K562 (cell line): ENCODE results near the gene SEZ6. TPM values are rescaled to one million over a fixed set of nuclear protein-coding genes. Genes with fewer than 3 reads are reported as not detected.
A peak's percentile ranks its signal among the peaks of the same experiment; 100 is the strongest.

ENCODE experiments used
- CHD4 ChIP-seq: fragments of 200-600 bp; sonication (generic); IDR thresholded peaks from 3 replicates; pipeline ENCODE4 v1.6.1; 2012; ENCODE audit warnings: low read depth, mild to moderate bottlenecking, mixed read lengths, low read length, inconsistent platforms; ENCODE audit not compliant: insufficient read depth, insufficient replicate concordance, poor library complexity, severe bottlenecking
- COPS2 ChIP-seq: fragments of 450-650 bp; conservative IDR thresholded peaks from 2 replicates; pipeline ENCODE4 v1.6.1; 2016; ENCODE audit warnings: mild to moderate bottlenecking, moderate library complexity
- DPF2 ChIP-seq: fragments of 450-650 bp; IDR thresholded peaks from 2 replicates; pipeline ENCODE4 v1.6.1; 2016
- FOXJ2 ChIP-seq: fragments of 200-800 bp; sonication (Bioruptor generic); IDR thresholded peaks from 2 replicates; pipeline ENCODE4 v1.6.1; 2016; ENCODE audit warnings: missing genetic modification characterization, missing compliant biosample characterization
- MAFF ChIP-seq: IDR thresholded peaks from 2 replicates; pipeline ENCODE4 v1.6.1; 2012; ENCODE audit warnings: low read length, improper control_type of control experiment
- NR2F6 ChIP-seq: fragments of 450-650 bp; formaldehyde crosslinking; IDR thresholded peaks from 2 replicates; pipeline ENCODE4 v1.4.0; 2020; ENCODE audit warnings: mild to moderate bottlenecking
- PTTG1 ChIP-seq: fragments of 450-650 bp; IDR thresholded peaks from 2 replicates; pipeline ENCODE4 v1.6.1; 2016; ENCODE audit warnings: low read depth, mild to moderate bottlenecking, missing genetic modification characterization, missing compliant biosample characterization
- RCOR1 ChIP-seq, 2 experiments: IDR thresholded peaks; 2 replicates each; pipeline ENCODE4 v1.6.1; 2012; ENCODE audit warnings: low read depth in 2 of 2, low read length in 2 of 2, borderline replicate concordance in 1 of 2, improper control_type of control experiment in 1 of 2
- ZNF121 ChIP-seq: sonication (generic); formaldehyde crosslinking; conservative IDR thresholded peaks from 2 replicates; pipeline ENCODE4 v1.8.0; 2022; ENCODE audit warnings: missing genetic modification reagents
- ZNF134 ChIP-seq: fragments of 250-450 bp; sonication (Bioruptor Pico); conservative IDR thresholded peaks from 2 replicates; pipeline ENCODE4 v1.4.0; 2020
- ZNF586 ChIP-seq: fragments of 450-650 bp; formaldehyde crosslinking; conservative IDR thresholded peaks from 2 replicates; pipeline ENCODE4 v1.4.0; 2020; ENCODE audit warnings: mild to moderate bottlenecking, moderate library complexity
- ZNF695 ChIP-seq: fragments of 450-650 bp; formaldehyde crosslinking; IDR thresholded peaks from 2 replicates; pipeline ENCODE4 v1.4.0; 2020; ENCODE audit warnings: mild to moderate bottlenecking, moderate library complexity
- polyA plus RNA-seq, 8 experiments: library from polyadenylated mRNA; depleted of rRNA in 4 of 8; stranded (reverse) in 5 of 8; unstranded in 3 of 8; fragments of >200 nt; fragmentation: Nextera tagmentation in 2 of 8; fragmentation: Illumina TruSeq in 1 of 8; extraction: Ambion mirVana in 2 of 8; extraction: Trizol in 1 of 8; gene quantifications; 2 replicates each; pipeline versions ENCODE4 v1.2.1 to v1.2.3, GENCODE V29; 2011 to 2014; ENCODE audit warnings: inconsistent platforms in 1 of 8, missing spikeins in 1 of 8
- total RNA-seq, 7 experiments: library from RNA; depleted of rRNA in 6 of 7; stranded (reverse); fragments of >200 nt in 6 of 7; fragmentation: Illumina TruSeq in 2 of 7; extraction: Trizol in 2 of 7; gene quantifications; 2 replicates each; pipeline versions ENCODE4 v1.2.1 to v1.2.3, GENCODE V29; 2011 to 2021; ENCODE audit warnings: low replicate concordance in 1 of 7
- TF ChIP-seq, protein P1 (sequence below): sonication (generic); IDR thresholded peaks from 2 replicates; pipeline ENCODE4 v1.6.1; 2016
- TF ChIP-seq, protein P2 (sequence below): fragments of 450-650 bp; IDR thresholded peaks from 2 replicates; pipeline ENCODE4 v1.6.1; 2016; ENCODE audit warnings: low read depth
- TF ChIP-seq, protein P3 (sequence below), 2 experiments: fragments of 450-650 bp; IDR thresholded peaks; 2 replicates each; pipeline ENCODE4 v1.6.1; 2018; ENCODE audit warnings: mild to moderate bottlenecking in 2 of 2, low read depth in 1 of 2; ENCODE audit not compliant: partially characterized antibody in 2 of 2

The SEZ6 gene
- total and polyA plus RNA-seq, 9 of the 15 experiments (the other 6 are each of a cell fraction or from before 2014, with no cell fraction given), result not detected

DNA sequence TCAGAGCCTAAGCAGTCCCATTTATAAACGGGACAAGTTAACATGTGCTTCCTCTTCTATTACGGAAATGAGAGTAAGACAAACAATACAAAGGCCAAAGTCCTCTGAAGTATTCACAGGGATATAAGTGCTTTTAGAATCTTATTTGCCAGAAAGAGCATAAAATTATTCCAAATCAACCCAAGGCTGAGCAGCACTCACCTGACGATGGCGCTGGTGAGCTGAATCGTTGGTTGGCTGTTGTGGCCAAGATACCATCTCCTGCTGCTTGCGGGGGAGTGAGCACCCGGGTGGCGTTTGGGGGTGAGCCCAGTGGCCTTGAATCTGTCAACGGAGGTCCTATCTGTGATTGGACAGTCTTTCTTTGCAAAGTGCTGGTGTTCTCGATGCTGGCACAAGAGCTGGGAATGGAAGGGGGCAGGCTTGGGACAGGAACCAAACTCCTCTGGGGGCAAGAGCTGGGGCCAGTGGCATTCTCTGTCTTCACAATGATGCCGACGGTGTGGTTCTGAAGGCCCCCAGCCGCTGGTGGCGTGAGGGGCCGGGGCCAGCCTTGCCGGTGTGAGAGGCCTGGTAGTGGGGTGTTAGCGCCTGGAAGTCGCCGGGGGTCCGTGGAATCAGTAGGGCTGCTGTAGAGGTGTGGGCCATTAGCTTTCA is 93.4 kb downstream of the SEZ6 start (continued):
- TF ChIP-seq, protein P1, sequence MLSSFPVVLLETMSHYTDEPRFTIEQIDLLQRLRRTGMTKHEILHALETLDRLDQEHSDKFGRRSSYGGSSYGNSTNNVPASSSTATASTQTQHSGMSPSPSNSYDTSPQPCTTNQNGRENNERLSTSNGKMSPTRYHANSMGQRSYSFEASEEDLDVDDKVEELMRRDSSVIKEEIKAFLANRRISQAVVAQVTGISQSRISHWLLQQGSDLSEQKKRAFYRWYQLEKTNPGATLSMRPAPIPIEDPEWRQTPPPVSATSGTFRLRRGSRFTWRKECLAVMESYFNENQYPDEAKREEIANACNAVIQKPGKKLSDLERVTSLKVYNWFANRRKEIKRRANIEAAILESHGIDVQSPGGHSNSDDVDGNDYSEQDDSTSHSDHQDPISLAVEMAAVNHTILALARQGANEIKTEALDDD, result no peak
- TF ChIP-seq, protein P2, sequence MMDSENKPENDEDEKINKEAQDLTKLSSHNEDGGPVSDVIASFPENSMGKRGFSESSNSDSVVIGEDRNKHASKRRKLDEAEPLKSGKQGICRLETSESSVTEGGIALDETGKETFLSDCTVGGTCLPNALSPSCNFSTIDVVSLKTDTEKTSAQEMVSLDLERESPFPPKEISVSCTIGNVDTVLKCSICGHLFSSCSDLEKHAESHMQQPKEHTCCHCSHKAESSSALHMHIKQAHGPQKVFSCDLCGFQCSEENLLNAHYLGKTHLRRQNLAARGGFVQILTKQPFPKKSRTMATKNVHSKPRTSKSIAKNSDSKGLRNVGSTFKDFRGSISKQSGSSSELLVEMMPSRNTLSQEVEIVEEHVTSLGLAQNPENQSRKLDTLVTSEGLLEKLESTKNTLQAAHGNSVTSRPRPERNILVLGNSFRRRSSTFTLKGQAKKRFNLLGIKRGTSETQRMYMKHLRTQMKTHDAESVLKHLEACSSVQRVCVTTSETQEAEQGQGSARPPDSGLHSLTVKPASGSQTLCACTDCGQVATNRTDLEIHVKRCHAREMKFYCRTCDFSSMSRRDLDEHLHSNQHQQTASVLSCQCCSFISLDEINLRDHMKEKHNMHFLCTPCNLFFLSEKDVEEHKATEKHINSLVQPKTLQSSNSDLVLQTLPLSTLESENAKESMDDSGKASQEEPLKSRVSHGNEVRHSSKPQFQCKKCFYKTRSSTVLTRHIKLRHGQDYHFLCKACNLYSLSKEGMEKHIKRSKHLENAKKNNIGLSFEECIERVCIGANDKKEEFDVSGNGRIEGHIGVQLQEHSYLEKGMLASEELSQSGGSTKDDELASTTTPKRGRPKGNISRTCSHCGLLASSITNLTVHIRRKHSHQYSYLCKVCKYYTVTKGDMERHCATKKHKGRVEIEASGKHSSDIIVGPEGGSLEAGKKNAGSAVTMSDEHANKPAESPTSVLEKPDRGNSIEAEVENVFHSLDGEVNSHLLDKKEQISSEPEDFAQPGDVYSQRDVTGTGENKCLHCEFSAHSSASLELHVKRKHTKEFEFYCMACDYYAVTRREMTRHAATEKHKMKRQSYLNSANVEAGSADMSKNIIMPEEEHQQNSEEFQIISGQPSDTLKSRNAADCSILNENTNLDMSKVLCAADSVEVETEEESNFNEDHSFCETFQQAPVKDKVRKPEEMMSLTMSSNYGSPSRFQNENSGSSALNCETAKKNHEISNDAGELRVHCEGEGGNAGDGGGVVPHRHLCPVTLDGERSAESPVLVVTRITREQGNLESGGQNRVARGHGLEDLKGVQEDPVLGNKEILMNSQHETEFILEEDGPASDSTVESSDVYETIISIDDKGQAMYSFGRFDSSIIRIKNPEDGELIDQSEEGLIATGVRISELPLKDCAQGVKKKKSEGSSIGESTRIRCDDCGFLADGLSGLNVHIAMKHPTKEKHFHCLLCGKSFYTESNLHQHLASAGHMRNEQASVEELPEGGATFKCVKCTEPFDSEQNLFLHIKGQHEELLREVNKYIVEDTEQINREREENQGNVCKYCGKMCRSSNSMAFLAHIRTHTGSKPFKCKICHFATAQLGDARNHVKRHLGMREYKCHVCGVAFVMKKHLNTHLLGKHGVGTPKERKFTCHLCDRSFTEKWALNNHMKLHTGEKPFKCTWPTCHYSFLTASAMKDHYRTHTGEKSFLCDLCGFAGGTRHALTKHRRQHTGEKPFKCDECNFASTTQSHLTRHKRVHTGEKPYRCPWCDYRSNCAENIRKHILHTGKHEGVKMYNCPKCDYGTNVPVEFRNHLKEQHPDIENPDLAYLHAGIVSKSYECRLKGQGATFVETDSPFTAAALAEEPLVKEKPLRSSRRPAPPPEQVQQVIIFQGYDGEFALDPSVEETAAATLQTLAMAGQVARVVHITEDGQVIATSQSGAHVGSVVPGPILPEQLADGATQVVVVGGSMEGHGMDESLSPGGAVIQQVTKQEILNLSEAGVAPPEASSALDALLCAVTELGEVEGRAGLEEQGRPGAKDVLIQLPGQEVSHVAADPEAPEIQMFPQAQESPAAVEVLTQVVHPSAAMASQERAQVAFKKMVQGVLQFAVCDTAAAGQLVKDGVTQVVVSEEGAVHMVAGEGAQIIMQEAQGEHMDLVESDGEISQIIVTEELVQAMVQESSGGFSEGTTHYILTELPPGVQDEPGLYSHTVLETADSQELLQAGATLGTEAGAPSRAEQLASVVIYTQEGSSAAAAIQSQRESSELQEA, result no peak
- TF ChIP-seq ZNF134, result no peak
- TF ChIP-seq NR2F6 (CRISPR knock-in tag), result no peak
- no peak for TF ChIP-seq ZNF121
- 0 out of 2 replicates have a peak, but pooled peaks have one; percentile 44 for TF ChIP-seq FOXJ2 (tag)
- TF ChIP-seq, protein P3, sequence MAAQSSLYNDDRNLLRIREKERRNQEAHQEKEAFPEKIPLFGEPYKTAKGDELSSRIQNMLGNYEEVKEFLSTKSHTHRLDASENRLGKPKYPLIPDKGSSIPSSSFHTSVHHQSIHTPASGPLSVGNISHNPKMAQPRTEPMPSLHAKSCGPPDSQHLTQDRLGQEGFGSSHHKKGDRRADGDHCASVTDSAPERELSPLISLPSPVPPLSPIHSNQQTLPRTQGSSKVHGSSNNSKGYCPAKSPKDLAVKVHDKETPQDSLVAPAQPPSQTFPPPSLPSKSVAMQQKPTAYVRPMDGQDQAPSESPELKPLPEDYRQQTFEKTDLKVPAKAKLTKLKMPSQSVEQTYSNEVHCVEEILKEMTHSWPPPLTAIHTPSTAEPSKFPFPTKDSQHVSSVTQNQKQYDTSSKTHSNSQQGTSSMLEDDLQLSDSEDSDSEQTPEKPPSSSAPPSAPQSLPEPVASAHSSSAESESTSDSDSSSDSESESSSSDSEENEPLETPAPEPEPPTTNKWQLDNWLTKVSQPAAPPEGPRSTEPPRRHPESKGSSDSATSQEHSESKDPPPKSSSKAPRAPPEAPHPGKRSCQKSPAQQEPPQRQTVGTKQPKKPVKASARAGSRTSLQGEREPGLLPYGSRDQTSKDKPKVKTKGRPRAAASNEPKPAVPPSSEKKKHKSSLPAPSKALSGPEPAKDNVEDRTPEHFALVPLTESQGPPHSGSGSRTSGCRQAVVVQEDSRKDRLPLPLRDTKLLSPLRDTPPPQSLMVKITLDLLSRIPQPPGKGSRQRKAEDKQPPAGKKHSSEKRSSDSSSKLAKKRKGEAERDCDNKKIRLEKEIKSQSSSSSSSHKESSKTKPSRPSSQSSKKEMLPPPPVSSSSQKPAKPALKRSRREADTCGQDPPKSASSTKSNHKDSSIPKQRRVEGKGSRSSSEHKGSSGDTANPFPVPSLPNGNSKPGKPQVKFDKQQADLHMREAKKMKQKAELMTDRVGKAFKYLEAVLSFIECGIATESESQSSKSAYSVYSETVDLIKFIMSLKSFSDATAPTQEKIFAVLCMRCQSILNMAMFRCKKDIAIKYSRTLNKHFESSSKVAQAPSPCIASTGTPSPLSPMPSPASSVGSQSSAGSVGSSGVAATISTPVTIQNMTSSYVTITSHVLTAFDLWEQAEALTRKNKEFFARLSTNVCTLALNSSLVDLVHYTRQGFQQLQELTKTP (IDR thresholded peaks at IDR 0.05; ENCODE audit: low read depth in 1 of 2, partially characterized antibody in 2 of 2), result no peak
- no peak for TF ChIP-seq MAFF
- TF ChIP-seq COPS2, result no peak
- peak; percentile 94 for TF ChIP-seq DPF2
- TF ChIP-seq RCOR1 (IDR thresholded peaks at IDR 0.05; ENCODE audit: borderline replicate concordance in 1 of 2, low read depth in 2 of 2, low read length in 2 of 2), result peak; percentile 77 to 92; a peak in 2 of 4 replicates
- no peak for TF ChIP-seq PTTG1
- no peak for TF ChIP-seq ZNF586 (CRISPR knock-in tag)
- no peak for TF ChIP-seq ZNF695 (CRISPR knock-in tag)
- TF ChIP-seq CHD4, result peak; percentile 45
